B cell (primary cell): Measurements from ENCODE around the gene PTGFRN. TPM values are rescaled to one million over a fixed set of nuclear protein-coding genes. Genes with fewer than 3 reads are reported as not detected.

Experiments used
- ATAC-seq: fragments of 200-7000 bp; cut with Tn5 transposase; one replicate; pipeline ENCODE4 v1.10.0; 2021; ENCODE audit warnings: low read depth, mild to moderate bottlenecking, moderate number of reproducible peaks, moderate library complexity
- CTCF ChIA-PET: fragments of 350-600 bp; sonication (Branson Sonifier 250); formaldehyde crosslinking; loops from one replicate; lab custom pipeline; 2021; ENCODE audit warnings: antibody characterized with exemption, inconsistent platforms; lab: Charles Lee
- POLR2A ChIA-PET: fragments of 350-600 bp; sonication (Branson Sonifier 250); formaldehyde crosslinking; loops from one replicate; lab custom pipeline; 2021; ENCODE audit warnings: antibody characterized with exemption; lab: Charles Lee
- DNase-seq: peaks from one replicate; pipeline ENCODE4 v3.0.0; 2013
- H2AFZ ChIP-seq: 2 replicates; pipeline ENCODE4 v1.6.1; 2012; ENCODE audit warnings: mild to moderate bottlenecking, low read depth, low read length; ENCODE audit not compliant: insufficient read depth, poor library complexity, severe bottlenecking
- H3K27ac ChIP-seq, 2 donors: 1 replicate in 1 of 2; 2 replicates in 1 of 2; pipeline ENCODE4 v1.5.1; 2012 to 2013; ENCODE audit warnings: low read length in 2 of 2, mild to moderate bottlenecking in 2 of 2, moderate library complexity in 1 of 2
- H3K27me3 ChIP-seq, 4 experiments: fragments of 200-600 bp in 1 of 4; sonication (generic) in 1 of 4; replicated peaks in 1 of 4; 1 replicate in 2 of 4; 2 replicates in 2 of 4; pipeline versions ENCODE4 v1.6.1 to v1.7.0; 2013 to 2016; ENCODE audit warnings: low read length in 3 of 4, mild to moderate bottlenecking in 2 of 4, mixed read lengths in 1 of 4, moderate library complexity in 1 of 4; ENCODE audit not compliant: insufficient read depth in 4 of 4, control insufficient read depth in 3 of 4; ENCODE audit errors: control extremely low read depth in 1 of 4
- H3K36me3 ChIP-seq, 2 experiments: replicated peaks in 1 of 2; 1 replicate in 1 of 2; 2 replicates in 1 of 2; pipeline versions ENCODE4 v1.6.1 to v1.7.1; 2013; ENCODE audit warnings: low read length in 1 of 2; ENCODE audit not compliant: insufficient read depth in 2 of 2, control insufficient read depth in 1 of 2; ENCODE audit errors: control extremely low read depth in 1 of 2, extremely low read depth in 1 of 2
- H3K4me1 ChIP-seq, 2 donors: fragments of 200-600 bp in 1 of 2; sonication (generic) in 1 of 2; 1 replicate in 1 of 2; 2 replicates in 1 of 2; pipeline versions ENCODE4 v1.5.1 to v1.6.1; 2013 to 2017; ENCODE audit warnings: low read length in 2 of 2; ENCODE audit not compliant: control insufficient read depth in 2 of 2, insufficient read depth in 2 of 2
- H3K4me2 ChIP-seq: replicated peaks from 2 replicates; pipeline ENCODE3; 2012; ENCODE audit warnings: mild to moderate bottlenecking, low read depth, low read length; ENCODE audit not compliant: poor library complexity, severe bottlenecking
- H3K4me3 ChIP-seq, 5 experiments: fragments of 200-600 bp in 1 of 5; sonication (generic) in 1 of 5; 1 replicate in 3 of 5; 2 replicates in 2 of 5; pipeline versions ENCODE4 v1.5.1 to v1.7.0; 2011 to 2016; ENCODE audit warnings: low read length in 4 of 5, mild to moderate bottlenecking in 4 of 5, low read depth in 2 of 5, control low read depth in 1 of 5, moderate library complexity in 1 of 5; ENCODE audit not compliant: insufficient read depth in 1 of 5; ENCODE audit errors: control extremely low read depth in 1 of 5, extremely low read depth in 1 of 5
- H3K79me2 ChIP-seq: fragments of 200-600 bp; sonication (generic); one replicate; pipeline ENCODE4 v1.6.0; 2016; ENCODE audit warnings: low read length; ENCODE audit not compliant: control insufficient read depth, insufficient read depth
- H3K9ac ChIP-seq: fragments of 200-600 bp; sonication (generic); 2 replicates; pipeline ENCODE4 v1.6.1; 2017; ENCODE audit warnings: mild to moderate bottlenecking, low read length, moderate library complexity
- H3K9me3 ChIP-seq, 3 donors: one replicate each; pipeline versions ENCODE4 v1.6.1 to v1.7.1; 2013; ENCODE audit warnings: low read length in 2 of 3; ENCODE audit not compliant: control insufficient read depth in 2 of 3, insufficient read depth in 1 of 3; ENCODE audit errors: control extremely low read depth in 1 of 3
- H4K20me1 ChIP-seq: 2 replicates; pipeline ENCODE4 v1.6.0; 2012; ENCODE audit warnings: mild to moderate bottlenecking, low read length; ENCODE audit not compliant: insufficient read depth, control insufficient read depth, poor library complexity, severe bottlenecking
- H3K27ac Mint-ChIP-seq: one replicate; pipeline ENCODE4 v1.8.0; 2021; ENCODE audit warnings: mixed read lengths
- H3K27me3 Mint-ChIP-seq: one replicate; pipeline ENCODE4 v1.8.0; 2021; ENCODE audit warnings: mixed read lengths
- H3K4me1 Mint-ChIP-seq: one replicate; pipeline ENCODE4 v1.8.0; 2021; ENCODE audit warnings: mixed read lengths
- H3K4me3 Mint-ChIP-seq: one replicate; pipeline ENCODE4 v1.8.0; 2021; ENCODE audit warnings: mixed read lengths
- H3K9me3 Mint-ChIP-seq: one replicate; pipeline ENCODE4 v1.8.0; 2022; ENCODE audit warnings: mixed read lengths; ENCODE audit not compliant: insufficient read depth
- CTCF ChIP-seq: fragments of 200-600 bp; IDR thresholded peaks from one replicate; pipeline ENCODE4 v1.8.0; 2022; ENCODE audit warnings: antibody characterized with exemption, mild to moderate bottlenecking
- EZH2 ChIP-seq: IDR thresholded peaks from 2 replicates; pipeline ENCODE4 v1.6.1; 2012; ENCODE audit warnings: borderline replicate concordance, low read depth, mild to moderate bottlenecking, moderate library complexity, low read length; ENCODE audit not compliant: insufficient read depth, poor library complexity, severe bottlenecking
- whole genome bisulfite sequencing: methylation state at CpG from one replicate; pipeline ENCODE4 v1.1.5; 2013; ENCODE audit warnings: missing lambda C conversion rate; ENCODE audit not compliant: insufficient coverage; 5-methylcytosine and 5-hydroxymethylcytosine counted together
- intact Hi-C: fragments of 100-400 bp; cut with micrococcal nuclease; formaldehyde crosslinking; loops from one replicate; pipeline ENCODE4 v1.10.0; 2022
- polyA plus RNA-seq: library from polyadenylated mRNA; depleted of rRNA; stranded (reverse); fragments of >200 nt; gene quantifications from 2 replicates; pipeline ENCODE4 v1.2.3, GENCODE V29; 2012
- total RNA-seq, 2 donors: library from RNA; stranded (reverse); fragments of 120-200 nt in 1 of 2; gene quantifications; 1 replicate in 1 of 2; 2 replicates in 1 of 2; pipeline versions ENCODE4 v1.2.3 to v1.2.4, GENCODE V29; 2013 to 2022

The PTGFRN gene
- total and polyA plus RNA-seq, 2 donors (not counting 1 experiment from before 2014, with no cell fraction given): 0.17 TPM; not detected in 1

- no peak for ATAC-seq
- no peaks in the 10 kb centered on the region for H4K20me1 ChIP-seq
- intact Hi-C loops: no loop called here
- no peaks in the 10 kb centered on the region for H3K79me2 ChIP-seq
- H3K27ac ChIP-seq: no peak overlapping the region
- ChIA-PET POLR2A (no interaction called here), CTCF (no interaction called here)
- no peaks in the 10 kb centered on the region for H3K36me3 ChIP-seq
- H2AFZ ChIP-seq: no peak overlapping the region
- TF ChIP-seq EZH2 (no peak), CTCF (no peak)
- no peaks in the 10 kb centered on the region for H3K27me3 ChIP-seq
- DNase-seq: no peak
- no peaks in the 10 kb centered on the region for H3K4me1 ChIP-seq
- no peaks in the 10 kb centered on the region for H3K9me3 Mint-ChIP-seq
- no peaks in the 10 kb centered on the region for H3K27me3 Mint-ChIP-seq
- no peaks in the 10 kb centered on the region for H3K9me3 ChIP-seq
- no peak overlapping the region for H3K4me2 ChIP-seq
- H3K4me1 Mint-ChIP-seq: no peaks in the 10 kb centered on the region
- H3K4me3 Mint-ChIP-seq: no peak overlapping the region
- no peak overlapping the region for H3K27ac Mint-ChIP-seq
- 21% methylated on average over 2 of the region's 4 CpGs for WGBS
- H3K4me3 ChIP-seq: no peak overlapping the region
- no peak overlapping the region for H3K9ac ChIP-seq
Observed at GRCh38 chr1:116962987-116963639, 53.4 kb downstream of the PTGFRN start.

GRCh38 chr1:116966791-116967190 is 57.1 kb downstream of the PTGFRN start:
- peaks cover 14% of the 10 kb centered on the region for H3K27me3 Mint-ChIP-seq
- H3K4me3 ChIP-seq: no peak overlapping the region
- ATAC-seq (no peak), DNase-seq (no peak)
- intact Hi-C loops: no loop called here
- H3K27me3 ChIP-seq: no peaks in the 10 kb centered on the region
- ChIA-PET POLR2A (no interaction called here), CTCF (no interaction called here)
- WGBS: 89% methylated on average over 9 of the region's 11 CpGs
- H3K27ac Mint-ChIP-seq: no peak overlapping the region
- no peak for TF ChIP-seq EZH2
- no peak for TF ChIP-seq CTCF
- H3K9me3 ChIP-seq: no peaks in the 10 kb centered on the region
- no peaks in the 10 kb centered on the region for H3K4me1 Mint-ChIP-seq
- H3K36me3 ChIP-seq: no peaks in the 10 kb centered on the region
- no peaks in the 10 kb centered on the region for H3K4me1 ChIP-seq
- H3K4me2 ChIP-seq: no peak overlapping the region
- no peaks in the 10 kb centered on the region for H3K79me2 ChIP-seq
- H4K20me1 ChIP-seq: no peaks in the 10 kb centered on the region
- H3K9me3 Mint-ChIP-seq: no peaks in the 10 kb centered on the region
- no peak overlapping the region for H3K4me3 Mint-ChIP-seq
- no peak overlapping the region for H2AFZ ChIP-seq
- H3K9ac ChIP-seq: no peak overlapping the region
- no peak overlapping the region for H3K27ac ChIP-seq
